HCT116 (cell line): ENCODE results near the gene LTBP1.

Experiments
- CBX3 ChIP-seq: IDR thresholded peaks from 2 replicates; pipeline ENCODE4 v1.6.1; 2012; ENCODE audit warnings: low read depth
- CEBPB ChIP-seq: IDR thresholded peaks from 2 replicates; pipeline ENCODE4 v1.6.1; 2012; ENCODE audit warnings: low read depth
- CTCF ChIP-seq, 3 experiments: fragments of 200-600 bp in 1 of 3; sonication (generic) in 1 of 3; IDR thresholded peaks in 2 of 3; conservative IDR thresholded peaks in 1 of 3; 2 replicates each; pipeline ENCODE4 v1.5.1; 2012 to 2017; ENCODE audit warnings: low read depth in 2 of 3, low read length in 2 of 3, antibody characterized with exemption in 1 of 3, borderline replicate concordance in 1 of 3, control low read depth in 1 of 3, mild to moderate bottlenecking in 1 of 3, mixed read lengths in 1 of 3, mixed run types in 1 of 3, moderate library complexity in 1 of 3; ENCODE audit not compliant: insufficient read depth in 1 of 3
- EGR1 ChIP-seq: IDR thresholded peaks from 2 replicates; pipeline ENCODE4 v1.6.1; 2012; ENCODE audit warnings: low read depth
- EZH2 ChIP-seq: fragments of 200-600 bp; sonication (generic); IDR thresholded peaks from 2 replicates; pipeline ENCODE4 v1.6.1; 2017; ENCODE audit warnings: antibody characterized with exemption, mixed run types
- FOSL1 ChIP-seq: IDR thresholded peaks from 2 replicates; pipeline ENCODE4 v1.6.1; 2012; ENCODE audit warnings: low read depth
- JUND ChIP-seq: IDR thresholded peaks from 2 replicates; pipeline ENCODE4 v1.6.1; 2012
- POLR2A ChIP-seq: IDR thresholded peaks from 2 replicates; pipeline ENCODE4 v1.7.0; 2011; ENCODE audit warnings: borderline replicate concordance; ENCODE audit not compliant: insufficient read depth, insufficient read length; ENCODE audit errors: extremely low read depth
- POLR2AphosphoS5 ChIP-seq: IDR thresholded peaks from 2 replicates; pipeline ENCODE4 v1.6.1; 2011; ENCODE audit warnings: mild to moderate bottlenecking, low read depth, low read length, moderate library complexity
- REST ChIP-seq: IDR thresholded peaks from 2 replicates; pipeline ENCODE4 v1.6.1; 2012; ENCODE audit warnings: low read depth
- SP1 ChIP-seq: IDR thresholded peaks from 2 replicates; pipeline ENCODE4 v1.6.1; 2012; ENCODE audit warnings: low read depth

GRCh38 chr2:33307659-33308270, 361.0 kb downstream of the LTBP1 start:
- TF ChIP-seq EZH2 (no peak), CEBPB (no peak), CTCF (IDR thresholded peaks at IDR 0.05 in 2 of 3, conservative IDR thresholded peaks at IDR 0.05 in 1 of 3; ENCODE audit: borderline replicate concordance in 1 of 3, insufficient read depth in 1 of 3, low read depth in 2 of 3, low read length in 2 of 3) (no peak), EGR1 (no peak), JUND (no peak), CBX3 (no peak), POLR2AphosphoS5 (no peak), REST (no peak), POLR2A (no peak), SP1 (no peak), FOSL1 (no peak)
